Peyer's patch (tissue), 4 donors: ENCODE measurements around the gene FALEC.

Experiments
- POLR2A ChIP-seq, 2 donors: fragments of 450-650 bp; IDR thresholded peaks; one replicate each; pipeline ENCODE4 v1.5.1; 2017; ENCODE audit warnings: antibody characterized with exemption in 2 of 2, mild to moderate bottlenecking in 2 of 2, moderate library complexity in 2 of 2
- TF ChIP-seq, protein P1 (sequence below), 6 experiments: fragments of 450-650 bp in 4 of 6; fragments of 200-600 bp in 2 of 6; sonication (generic) in 1 of 6; IDR thresholded peaks; one replicate each; pipeline ENCODE4 v1.5.1; 2017 to 2019; ENCODE audit warnings: antibody characterized with exemption in 6 of 6, mild to moderate bottlenecking in 3 of 6, moderate library complexity in 1 of 6

DNA sequence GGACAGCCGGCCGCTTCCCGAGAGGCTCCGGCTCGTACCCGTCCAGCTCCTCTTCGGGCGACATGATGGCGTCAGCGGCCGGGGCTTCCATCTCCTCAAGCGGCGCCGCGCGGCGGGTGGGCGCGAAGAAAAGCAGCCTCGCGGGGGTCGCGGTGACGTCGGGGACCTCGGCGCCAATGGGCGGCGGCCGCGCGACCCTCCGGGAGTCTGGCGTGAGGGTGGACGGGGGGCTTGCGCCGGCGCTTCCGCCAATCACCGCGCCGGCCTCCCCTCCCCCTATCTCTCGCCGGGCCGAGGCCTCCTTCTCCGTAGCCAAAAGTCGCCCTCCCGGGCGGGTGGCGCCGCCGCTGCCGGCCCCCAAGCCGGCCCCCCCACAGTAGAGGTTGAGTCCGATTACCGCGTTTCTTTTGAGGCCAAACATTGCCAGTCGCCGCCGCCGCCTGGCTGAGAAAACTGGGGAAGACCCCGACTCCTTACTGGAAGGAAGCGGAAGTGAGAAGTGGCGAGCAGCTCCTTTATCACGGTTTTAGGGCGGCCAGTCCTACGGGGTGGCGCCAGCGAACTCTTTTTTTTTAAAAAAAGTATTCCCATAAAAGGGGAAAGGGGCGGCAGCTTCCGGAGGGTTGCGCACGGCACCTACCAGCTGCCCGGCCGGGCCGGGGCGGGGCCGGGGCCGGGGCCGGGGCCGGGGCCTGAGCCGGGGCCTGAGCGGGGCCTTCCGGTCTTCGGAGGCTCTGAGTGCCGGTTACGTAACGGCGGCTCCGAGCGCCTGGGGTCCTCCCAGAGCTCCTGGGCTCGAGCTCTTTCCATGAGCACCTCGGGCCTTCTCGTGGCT lies 63.8 kb downstream of the FALEC start, which contains the start of gene MCL1:
- TF ChIP-seq, protein P1, sequence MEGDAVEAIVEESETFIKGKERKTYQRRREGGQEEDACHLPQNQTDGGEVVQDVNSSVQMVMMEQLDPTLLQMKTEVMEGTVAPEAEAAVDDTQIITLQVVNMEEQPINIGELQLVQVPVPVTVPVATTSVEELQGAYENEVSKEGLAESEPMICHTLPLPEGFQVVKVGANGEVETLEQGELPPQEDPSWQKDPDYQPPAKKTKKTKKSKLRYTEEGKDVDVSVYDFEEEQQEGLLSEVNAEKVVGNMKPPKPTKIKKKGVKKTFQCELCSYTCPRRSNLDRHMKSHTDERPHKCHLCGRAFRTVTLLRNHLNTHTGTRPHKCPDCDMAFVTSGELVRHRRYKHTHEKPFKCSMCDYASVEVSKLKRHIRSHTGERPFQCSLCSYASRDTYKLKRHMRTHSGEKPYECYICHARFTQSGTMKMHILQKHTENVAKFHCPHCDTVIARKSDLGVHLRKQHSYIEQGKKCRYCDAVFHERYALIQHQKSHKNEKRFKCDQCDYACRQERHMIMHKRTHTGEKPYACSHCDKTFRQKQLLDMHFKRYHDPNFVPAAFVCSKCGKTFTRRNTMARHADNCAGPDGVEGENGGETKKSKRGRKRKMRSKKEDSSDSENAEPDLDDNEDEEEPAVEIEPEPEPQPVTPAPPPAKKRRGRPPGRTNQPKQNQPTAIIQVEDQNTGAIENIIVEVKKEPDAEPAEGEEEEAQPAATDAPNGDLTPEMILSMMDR (IDR thresholded peaks at IDR 0.05), result peak in 1 of 6 experiments; percentile 34
- peak; percentile 96 to 98 for TF ChIP-seq POLR2A (IDR thresholded peaks at IDR 0.05)
